Hepatocyte (in vitro differentiated cells): ENCODE results near the gene IRS4. TPM values are rescaled to one million over a fixed set of nuclear protein-coding genes. Genes with fewer than 3 reads are reported as not detected.
A peak's percentile ranks its signal among the peaks of the same experiment; 100 is the strongest.

Experiments used
- DNase-seq: peaks from one replicate; pipeline ENCODE4 v3.0.0-alpha.2; 2016; ENCODE audit warnings: low spot score
- H2AFZ ChIP-seq: fragments of 200-600 bp; sonication (generic); 2 replicates; pipeline ENCODE4 v1.6.0; 2016; ENCODE audit warnings: antibody characterized with exemption, mild to moderate bottlenecking
- H3K27ac ChIP-seq: fragments of 200-600 bp; sonication (generic); 2 replicates; pipeline ENCODE4 v1.5.1; 2016; ENCODE audit warnings: mild to moderate bottlenecking
- H3K27me3 ChIP-seq: fragments of 200-600 bp; sonication (generic); 2 replicates; pipeline ENCODE4 v1.6.1; 2016
- H3K36me3 ChIP-seq: fragments of 200-600 bp; sonication (generic); replicated peaks from 2 replicates; pipeline ENCODE4 v1.5.1; 2016; ENCODE audit warnings: low read depth; ENCODE audit not compliant: insufficient read depth
- H3K4me1 ChIP-seq: fragments of 200-600 bp; sonication (generic); 2 replicates; pipeline ENCODE4 v1.5.1; 2016; ENCODE audit warnings: mild to moderate bottlenecking, moderate library complexity; ENCODE audit not compliant: insufficient read depth
- H3K4me2 ChIP-seq: fragments of 200-600 bp; sonication (generic); 2 replicates; pipeline ENCODE4 v1.6.0; 2016
- H3K4me3 ChIP-seq: fragments of 200-600 bp; sonication (generic); 2 replicates; pipeline ENCODE4 v1.5.1; 2016; ENCODE audit warnings: mild to moderate bottlenecking
- H3K79me2 ChIP-seq: fragments of 200-600 bp; sonication (generic); 2 replicates; pipeline ENCODE4 v1.6.0; 2017; ENCODE audit warnings: mild to moderate bottlenecking
- H3K9me2 ChIP-seq: fragments of 200-600 bp; sonication (generic); replicated peaks from 2 replicates; pipeline ENCODE4 v1.6.0; 2017; ENCODE audit warnings: mild to moderate bottlenecking; ENCODE audit not compliant: insufficient read depth
- H3K9me3 ChIP-seq: fragments of 200-600 bp; sonication (generic); 2 replicates; pipeline ENCODE4 v1.5.1; 2016; ENCODE audit warnings: low read depth, mild to moderate bottlenecking
- H4K20me1 ChIP-seq: fragments of 200-600 bp; sonication (generic); 2 replicates; pipeline ENCODE4 v1.6.0; 2016; ENCODE audit warnings: mild to moderate bottlenecking; ENCODE audit not compliant: insufficient read depth, poor library complexity, severe bottlenecking
- EZH2 ChIP-seq: fragments of 200-600 bp; sonication (generic); IDR thresholded peaks from 2 replicates; pipeline ENCODE4 v1.6.1; 2016; ENCODE audit warnings: antibody characterized with exemption, mild to moderate bottlenecking, borderline replicate concordance
- EZH2phosphoT487 ChIP-seq: fragments of 200-600 bp; sonication (generic); IDR thresholded peaks from one replicate; pipeline ENCODE4 v1.6.1; 2018; ENCODE audit warnings: antibody characterized with exemption, mild to moderate bottlenecking, low read depth, moderate library complexity; ENCODE audit not compliant: unreplicated experiment, severe bottlenecking
- WGBS: methylation state at CpG from one replicate; pipeline ENCODE4 v1.1.6; 2016; ENCODE audit warnings: low lambda C conversion rate; ENCODE audit errors: missing lambda C conversion rate; 5-methylcytosine and 5-hydroxymethylcytosine counted together
- polyA plus RNA-seq: library from polyadenylated mRNA; unstranded; fragments of >200 nt; fragmentation: Nextera tagmentation; extraction: Ambion mirVana; gene quantifications from 2 replicates; pipeline ENCODE4 v1.2.1, GENCODE V29; 2016
- total RNA-seq: library from RNA; depleted of rRNA; stranded (reverse); fragments of >200 nt; gene quantifications from 2 replicates; pipeline ENCODE4 v1.2.3, GENCODE V29; 2014
- TF ChIP-seq, protein P1 (sequence below): fragments of 200-600 bp; sonication (generic); IDR thresholded peaks from 2 replicates; pipeline ENCODE4 v1.5.1; 2016; ENCODE audit warnings: antibody characterized with exemption, mild to moderate bottlenecking; ENCODE audit not compliant: poor library complexity

IRS4 gene
- total RNA-seq (0.70 and 1.0 TPM in 2 replicates), polyA plus RNA-seq (0.62 TPM in 1 of 2 replicates, not detected in the other)

GRCh38 chrX:108736509-108737479 lies at the start of gene IRS4:
Gene IRS4, minus strand, starts transcription at chrX:108736563.
- Histone ChIP-seq H3K79me2 (no peaks in the 10 kb centered on the region), H3K4me2 (peak within 1 kb of the TSS; percentile 93), H4K20me1 (no peaks in the 10 kb centered on the region), H3K4me3 (peak within 1 kb of the TSS; percentile 39), H3K27me3 (peaks cover 60% of the 10 kb centered on the region), H3K9me2 (no peaks in the 10 kb centered on the region), H3K9me3 (no peaks in the 10 kb centered on the region), H3K36me3 (no peaks in the 10 kb centered on the region), H2AFZ (peak within 1 kb of the TSS; percentile 53), H3K27ac (no peak within 1 kb of the TSS), H3K4me1 (no peaks in the 10 kb centered on the region)
- DNase-seq, result peak; percentile 37
- 44% methylated on average over 47 of the region's 62 CpGs for WGBS
- no peak for TF ChIP-seq EZH2
- TF ChIP-seq, protein P1, sequence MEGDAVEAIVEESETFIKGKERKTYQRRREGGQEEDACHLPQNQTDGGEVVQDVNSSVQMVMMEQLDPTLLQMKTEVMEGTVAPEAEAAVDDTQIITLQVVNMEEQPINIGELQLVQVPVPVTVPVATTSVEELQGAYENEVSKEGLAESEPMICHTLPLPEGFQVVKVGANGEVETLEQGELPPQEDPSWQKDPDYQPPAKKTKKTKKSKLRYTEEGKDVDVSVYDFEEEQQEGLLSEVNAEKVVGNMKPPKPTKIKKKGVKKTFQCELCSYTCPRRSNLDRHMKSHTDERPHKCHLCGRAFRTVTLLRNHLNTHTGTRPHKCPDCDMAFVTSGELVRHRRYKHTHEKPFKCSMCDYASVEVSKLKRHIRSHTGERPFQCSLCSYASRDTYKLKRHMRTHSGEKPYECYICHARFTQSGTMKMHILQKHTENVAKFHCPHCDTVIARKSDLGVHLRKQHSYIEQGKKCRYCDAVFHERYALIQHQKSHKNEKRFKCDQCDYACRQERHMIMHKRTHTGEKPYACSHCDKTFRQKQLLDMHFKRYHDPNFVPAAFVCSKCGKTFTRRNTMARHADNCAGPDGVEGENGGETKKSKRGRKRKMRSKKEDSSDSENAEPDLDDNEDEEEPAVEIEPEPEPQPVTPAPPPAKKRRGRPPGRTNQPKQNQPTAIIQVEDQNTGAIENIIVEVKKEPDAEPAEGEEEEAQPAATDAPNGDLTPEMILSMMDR, result peak; percentile 25

DNA sequence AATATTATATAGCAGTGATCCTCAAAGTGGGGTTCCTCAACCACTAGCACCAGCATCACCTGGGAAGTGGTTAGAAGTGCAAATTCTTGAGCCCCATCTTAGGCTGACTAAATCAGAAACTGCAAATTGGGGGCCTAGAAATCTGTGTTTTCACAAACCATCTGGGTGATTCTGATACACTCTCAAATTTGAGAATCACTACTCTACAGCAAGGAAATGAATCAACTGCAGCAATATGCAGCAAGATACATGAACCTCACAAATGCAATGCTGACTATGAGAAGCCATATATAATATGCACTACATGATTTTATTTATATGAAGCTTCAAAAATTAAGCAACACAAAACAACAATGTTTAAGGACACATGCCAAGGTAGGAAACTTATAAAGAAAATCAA lies 36.2 kb upstream of the IRS4 start:
- no peak for DNase-seq
- Histone ChIP-seq H3K4me1 (no peaks in the 10 kb centered on the region), H3K4me3 (no peak overlapping the region), H3K79me2 (no peaks in the 10 kb centered on the region), H3K4me2 (no peak overlapping the region), H3K9me3 (no peaks in the 10 kb centered on the region), H2AFZ (no peak overlapping the region), H3K27ac (no peak overlapping the region), H3K9me2 (no peaks in the 10 kb centered on the region), H3K36me3 (no peaks in the 10 kb centered on the region), H3K27me3 (no peaks in the 10 kb centered on the region), H4K20me1 (no peaks in the 10 kb centered on the region)
- TF ChIP-seq EZH2phosphoT487 (no peak), EZH2 (no peak)
- TF ChIP-seq, protein P1, result no peak

GRCh38 chrX:108763559-108763958 lies 27.2 kb upstream of the IRS4 start:
- Histone ChIP-seq H3K9me2 (no peaks in the 10 kb centered on the region), H3K4me1 (no peaks in the 10 kb centered on the region), H3K27me3 (no peaks in the 10 kb centered on the region), H3K79me2 (no peaks in the 10 kb centered on the region), H3K36me3 (no peaks in the 10 kb centered on the region), H3K4me3 (no peak overlapping the region), H3K27ac (no peak overlapping the region), H4K20me1 (no peaks in the 10 kb centered on the region), H3K4me2 (no peak overlapping the region), H3K9me3 (peaks cover 3% of the 10 kb centered on the region), H2AFZ (no peak overlapping the region)
- TF ChIP-seq, protein P1, result no peak
- TF ChIP-seq EZH2, result no peak
- no peak for TF ChIP-seq EZH2phosphoT487
- no peak for DNase-seq
- WGBS, result 64% methylated on average over 1 of the region's 1 CpG
